GM18867 (cell line): ENCODE results near the gene FCSK.
"Not testable (repeated sequence)": the region's sequence is repeated elsewhere in the genome, so short reads cannot be mapped to it uniquely, and the experiment has no call there.

Experiments
- ATAC-seq: cut with Tn5 transposase; IDR thresholded peaks from one replicate; pipeline ENCODE4 v1.9.1; 2021; ENCODE audit warnings: mild to moderate bottlenecking, moderate library complexity; ENCODE audit not compliant: unreplicated experiment

Gene FCSK

GRCh38 chr16:70430667-70431536 lies 23.5 kb upstream of the FCSK start:
- peak; percentile 49 for ATAC-seq

- ATAC-seq, result no peak
Observed at GRCh38 chr16:70432356-70432722, 22.1 kb upstream of the FCSK start.

- ATAC-seq, result no peak
Observed at GRCh38 chr16:70432723-70433457, 21.5 kb upstream of the FCSK start.

GRCh38 chr16:70433458-70434103 lies 20.8 kb upstream of the FCSK start:
- no peak for ATAC-seq

GRCh38 chr16:70434484-70435260 lies 19.7 kb upstream of the FCSK start:
- ATAC-seq, result no peak

GRCh38 chr16:70437017-70437581 lies 17.3 kb upstream of the FCSK start:
- ATAC-seq, result no peak

GRCh38 chr16:70437582-70438557 lies 16.5 kb upstream of the FCSK start:
- ATAC-seq, result no peak

- ATAC-seq, result no peak
Observed at GRCh38 chr16:70438585-70438968, 15.8 kb upstream of the FCSK start.

GRCh38 chr16:70438969-70439862 lies 15.2 kb upstream of the FCSK start, which contains the start of gene ST3GAL2:
ST3GAL2 (minus strand) TSS chr16:70439100; CDS start chr16:70398530, 40,570 bp downstream.
- peak; percentile 83 for ATAC-seq

- no peak for ATAC-seq
Observed at GRCh38 chr16:70440009-70440692, 14.2 kb upstream of the FCSK start.

- no peak for ATAC-seq
Observed at GRCh38 chr16:70441406-70441990, 12.9 kb upstream of the FCSK start.

GRCh38 chr16:70442344-70442743 lies 12.1 kb upstream of the FCSK start:
- no peak for ATAC-seq

- ATAC-seq, result no peak
Observed at GRCh38 chr16:70444249-70445063, 9.9 kb upstream of the FCSK start.

- no peak for ATAC-seq
Observed at GRCh38 chr16:70448075-70448474, 6.3 kb upstream of the FCSK start.

- not testable (repeated sequence) for ATAC-seq
Observed at GRCh38 chr16:70450142-70451003, 4.0 kb upstream of the FCSK start.

- ATAC-seq, result not testable (repeated sequence)
Observed at GRCh38 chr16:70451004-70451340, 3.4 kb upstream of the FCSK start.
